Glutamatergic neuron (in vitro differentiated cells): Measurements from ENCODE around the gene GNAI2. TPM values are rescaled to one million over a fixed set of nuclear protein-coding genes. Genes with fewer than 3 reads are reported as not detected.
A peak's percentile ranks its signal among the peaks of the same experiment; 100 is the strongest.
"Not testable (repeated sequence)": the region's sequence is repeated elsewhere in the genome, so short reads cannot be mapped to it uniquely, and the experiment has no call there.

ENCODE experiments used
- DNase-seq: peaks from one replicate; pipeline ENCODE4 v3.0.0; 2022
- H3K27ac Mint-ChIP-seq: one replicate; pipeline ENCODE4 v1.8.0; 2020; ENCODE audit warnings: mild to moderate bottlenecking, mixed read lengths, inconsistent platforms; ENCODE audit not compliant: unreplicated experiment
- H3K27me3 Mint-ChIP-seq: one replicate; pipeline ENCODE4 v1.8.0; 2020; ENCODE audit warnings: mild to moderate bottlenecking, moderate library complexity, mixed read lengths, inconsistent platforms; ENCODE audit not compliant: unreplicated experiment
- H3K36me3 Mint-ChIP-seq: one replicate; pipeline ENCODE4 v1.8.0; 2020; ENCODE audit warnings: mild to moderate bottlenecking, mixed read lengths, inconsistent platforms; ENCODE audit not compliant: unreplicated experiment
- H3K4me1 Mint-ChIP-seq: one replicate; pipeline ENCODE4 v1.8.0; 2020; ENCODE audit warnings: mild to moderate bottlenecking, low read depth, mixed read lengths, inconsistent platforms; ENCODE audit not compliant: unreplicated experiment
- H3K4me3 Mint-ChIP-seq: one replicate; pipeline ENCODE4 v1.8.0; 2020; ENCODE audit warnings: mild to moderate bottlenecking, mixed read lengths, inconsistent platforms; ENCODE audit not compliant: unreplicated experiment
- H3K9me3 Mint-ChIP-seq: one replicate; pipeline ENCODE4 v1.8.0; 2020; ENCODE audit warnings: mild to moderate bottlenecking, moderate library complexity, mixed read lengths, inconsistent platforms; ENCODE audit not compliant: unreplicated experiment
- total RNA-seq: library from RNA; stranded (reverse); fragmentation: NEBNext Ultra II Directional; extraction: Animal tissue kit (Norgen Biotek cat#: 25700); gene quantifications from one replicate; pipeline ENCODE4 v1.2.1, GENCODE V29; 2021; ENCODE audit not compliant: unreplicated experiment
- TF ChIP-seq, protein P1 (sequence below): fragments of 200-600 bp; sonication (generic); IDR thresholded peaks from one replicate; pipeline ENCODE4 v1.5.0; 2021; ENCODE audit not compliant: partially characterized antibody, unreplicated experiment

Gene GNAI2
- total RNA-seq, 1 donor from 2014 or later, result 297 TPM

DNA sequence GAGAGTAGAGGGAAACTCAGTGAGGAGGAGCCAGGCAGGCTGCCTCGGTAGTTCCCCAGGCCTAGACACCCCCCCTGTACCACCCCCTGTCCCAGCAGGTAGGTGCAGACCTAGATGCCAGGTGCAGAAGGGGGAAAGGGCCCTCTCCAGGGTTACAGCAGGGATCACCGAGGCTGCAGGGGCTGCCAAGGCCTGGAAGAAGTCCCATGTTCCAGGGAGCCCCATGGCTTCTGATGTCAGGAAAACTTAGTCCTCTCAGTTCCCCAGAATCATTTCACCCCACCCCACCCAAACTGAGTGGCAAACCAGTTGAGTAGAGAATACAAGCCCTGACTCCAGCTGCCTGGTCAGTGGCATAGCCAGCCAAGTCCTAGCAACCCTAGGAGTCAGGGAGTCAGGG lies 25.5 kb downstream of the GNAI2 start:
- DNase-seq, result no peak
- TF ChIP-seq, protein P1, sequence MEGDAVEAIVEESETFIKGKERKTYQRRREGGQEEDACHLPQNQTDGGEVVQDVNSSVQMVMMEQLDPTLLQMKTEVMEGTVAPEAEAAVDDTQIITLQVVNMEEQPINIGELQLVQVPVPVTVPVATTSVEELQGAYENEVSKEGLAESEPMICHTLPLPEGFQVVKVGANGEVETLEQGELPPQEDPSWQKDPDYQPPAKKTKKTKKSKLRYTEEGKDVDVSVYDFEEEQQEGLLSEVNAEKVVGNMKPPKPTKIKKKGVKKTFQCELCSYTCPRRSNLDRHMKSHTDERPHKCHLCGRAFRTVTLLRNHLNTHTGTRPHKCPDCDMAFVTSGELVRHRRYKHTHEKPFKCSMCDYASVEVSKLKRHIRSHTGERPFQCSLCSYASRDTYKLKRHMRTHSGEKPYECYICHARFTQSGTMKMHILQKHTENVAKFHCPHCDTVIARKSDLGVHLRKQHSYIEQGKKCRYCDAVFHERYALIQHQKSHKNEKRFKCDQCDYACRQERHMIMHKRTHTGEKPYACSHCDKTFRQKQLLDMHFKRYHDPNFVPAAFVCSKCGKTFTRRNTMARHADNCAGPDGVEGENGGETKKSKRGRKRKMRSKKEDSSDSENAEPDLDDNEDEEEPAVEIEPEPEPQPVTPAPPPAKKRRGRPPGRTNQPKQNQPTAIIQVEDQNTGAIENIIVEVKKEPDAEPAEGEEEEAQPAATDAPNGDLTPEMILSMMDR, result no peak
- peak overlapping the region; percentile 88 for H3K27ac Mint-ChIP-seq
- peaks cover 20% of the 10 kb centered on the region for H3K27me3 Mint-ChIP-seq
- H3K9me3 Mint-ChIP-seq, result peaks cover 15% of the 10 kb centered on the region
- peaks cover 13% of the 10 kb centered on the region for H3K4me1 Mint-ChIP-seq
- H3K36me3 Mint-ChIP-seq, result no peaks in the 10 kb centered on the region
- peak overlapping the region; percentile 57 for H3K4me3 Mint-ChIP-seq

DNA sequence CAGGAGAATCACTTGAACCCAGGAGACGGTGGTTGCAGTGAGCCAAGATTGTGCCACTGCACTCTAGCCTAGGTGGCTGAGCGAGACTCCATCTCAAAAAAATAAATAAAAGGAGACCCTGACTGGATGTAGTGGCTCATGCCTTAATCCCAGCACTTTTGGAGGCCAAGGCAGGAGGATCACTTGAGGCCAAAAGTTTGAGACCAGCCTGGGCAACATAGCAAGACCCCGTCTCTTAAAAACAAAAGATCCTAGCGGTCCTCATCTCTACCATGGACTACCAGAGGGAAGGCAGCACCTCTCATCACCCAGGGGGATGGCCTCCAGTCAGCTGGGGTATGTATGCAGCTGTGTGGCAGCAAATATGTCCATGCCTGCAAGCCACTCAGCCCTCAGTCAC lies 26.2 kb downstream of the GNAI2 start:
- DNase-seq, H3K36me3 Mint-ChIP-seq, H3K4me3 Mint-ChIP-seq, H3K27ac Mint-ChIP-seq: not testable (repeated sequence)
- H3K9me3 Mint-ChIP-seq, result peaks cover 14% of the 10 kb centered on the region
- peaks cover 10% of the 10 kb centered on the region for H3K4me1 Mint-ChIP-seq
- peaks cover 18% of the 10 kb centered on the region for H3K27me3 Mint-ChIP-seq

DNA sequence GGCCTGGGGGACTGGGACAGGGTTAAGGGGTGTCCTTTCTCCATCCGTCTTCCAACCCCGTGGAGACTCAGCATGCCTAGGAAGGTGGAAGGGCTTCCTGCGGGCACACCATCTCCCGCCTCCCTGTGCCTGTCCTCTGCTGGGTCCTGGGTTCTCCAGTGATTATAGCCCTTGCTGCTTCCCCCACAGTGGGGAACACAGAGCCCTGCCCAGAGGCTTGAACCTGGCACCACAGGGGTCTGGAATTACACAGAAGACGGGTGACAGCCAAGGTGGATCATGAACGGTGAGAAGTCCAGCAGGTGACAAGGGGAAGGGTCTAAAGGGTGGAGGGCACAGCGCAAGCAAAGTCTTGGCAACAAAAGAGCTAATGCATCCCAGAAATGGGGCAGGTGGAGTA lies 26.8 kb downstream of the GNAI2 start:
- H3K36me3 Mint-ChIP-seq, result no peaks in the 10 kb centered on the region
- peaks cover 8% of the 10 kb centered on the region for H3K4me1 Mint-ChIP-seq
- TF ChIP-seq, protein P1, result no peak
- H3K4me3 Mint-ChIP-seq, result no peak overlapping the region
- peaks cover 15% of the 10 kb centered on the region for H3K27me3 Mint-ChIP-seq
- no peak overlapping the region for H3K27ac Mint-ChIP-seq
- DNase-seq, result no peak
- peaks cover 14% of the 10 kb centered on the region for H3K9me3 Mint-ChIP-seq

DNA sequence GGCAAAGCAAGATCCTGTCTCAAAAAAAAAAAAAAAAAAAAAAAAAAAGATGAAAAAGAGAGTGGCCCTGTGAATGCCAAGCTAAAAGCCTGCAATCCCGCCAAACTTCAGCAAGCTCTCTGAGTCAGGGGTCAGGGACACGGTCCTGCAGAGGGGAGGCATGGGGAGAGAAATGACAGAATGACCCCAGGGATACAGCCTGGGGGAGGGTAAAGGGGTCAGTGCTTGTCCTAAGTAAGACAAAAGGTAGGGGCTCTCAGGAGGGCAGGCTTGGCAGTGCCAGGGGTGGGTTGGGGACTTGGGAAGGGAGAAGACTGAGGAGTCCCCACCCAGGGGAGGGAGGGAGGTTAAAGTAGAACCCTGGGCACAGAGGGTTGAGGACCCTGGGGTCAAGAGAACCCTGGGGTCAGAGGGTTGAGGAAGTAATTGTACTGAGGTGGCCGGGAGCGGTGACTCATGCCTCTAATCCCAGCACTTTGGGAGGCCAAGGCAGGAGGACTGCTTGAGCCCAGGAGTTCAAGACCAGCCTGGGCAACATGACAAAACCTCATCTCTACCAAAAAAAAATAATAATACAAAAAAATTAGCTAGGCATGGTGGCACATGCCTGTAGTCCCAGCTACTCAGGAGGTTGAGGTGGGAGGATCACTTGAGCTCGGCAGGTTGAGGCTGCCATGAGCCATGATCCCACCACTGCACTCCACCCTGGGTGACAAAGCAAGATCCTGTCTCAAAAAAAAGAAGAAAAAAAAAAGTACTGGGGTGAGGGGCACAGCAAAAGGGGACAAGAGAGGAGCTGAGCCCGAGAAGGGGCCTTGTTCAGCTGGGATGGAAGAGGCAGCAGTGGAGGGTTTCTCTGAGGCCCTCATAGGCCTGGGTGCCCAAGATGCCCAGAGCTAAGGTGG lies 27.7 kb downstream of the GNAI2 start:
- DNase-seq, result no peak
- Mint-ChIP-seq H3K4me1 (peaks cover 9% of the 10 kb centered on the region), H3K27me3 (peaks cover 15% of the 10 kb centered on the region), H3K4me3 (no peak overlapping the region), H3K9me3 (peaks cover 12% of the 10 kb centered on the region), H3K36me3 (no peaks in the 10 kb centered on the region), H3K27ac (no peak overlapping the region)
- TF ChIP-seq, protein P1, result no peak

DNA sequence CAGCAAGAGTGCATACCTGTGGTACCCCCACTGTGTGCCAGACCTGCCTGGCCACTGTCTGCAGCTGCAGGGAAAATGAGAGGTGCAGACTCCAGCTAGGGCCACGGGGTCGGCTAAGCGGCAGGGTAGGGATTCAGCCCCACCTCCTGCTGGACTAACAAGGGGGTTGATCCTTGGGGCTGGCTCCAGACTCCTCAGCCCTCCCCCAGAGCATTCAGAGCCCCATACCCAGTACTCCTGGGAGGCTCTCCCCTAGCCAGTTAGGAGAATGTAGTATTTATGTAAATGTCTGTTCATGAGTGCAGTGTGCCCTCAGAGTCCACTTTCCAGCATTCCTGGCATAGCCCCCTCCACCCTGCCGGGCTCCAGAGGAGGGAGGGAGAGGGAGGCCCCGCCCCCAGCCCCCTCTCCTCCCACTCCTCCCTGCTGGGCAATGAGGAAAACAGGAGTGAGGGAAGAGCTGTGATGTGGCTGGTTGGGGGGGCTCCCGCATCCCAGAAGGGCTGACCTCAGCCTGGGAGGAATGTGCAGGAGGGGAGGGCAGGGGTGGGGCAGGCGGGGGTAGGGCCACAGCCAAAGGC lies 28.5 kb downstream of the GNAI2 start:
- H3K4me3 Mint-ChIP-seq, result no peak overlapping the region
- peak; percentile 62 for DNase-seq
- H3K9me3 Mint-ChIP-seq, result peaks cover 11% of the 10 kb centered on the region
- peaks cover 15% of the 10 kb centered on the region for H3K27me3 Mint-ChIP-seq
- H3K36me3 Mint-ChIP-seq, result no peaks in the 10 kb centered on the region
- TF ChIP-seq, protein P1, result no peak
- H3K27ac Mint-ChIP-seq, result no peak overlapping the region
- peaks cover 9% of the 10 kb centered on the region for H3K4me1 Mint-ChIP-seq
